GM18511 (cell line): ENCODE measurements around the gene MRPL20.
"Not testable (repeated sequence)": the region's sequence is repeated elsewhere in the genome, so short reads cannot be mapped to it uniquely, and the experiment has no call there.

Source experiments
- ATAC-seq: cut with Tn5 transposase; IDR thresholded peaks from one replicate; pipeline ENCODE4 v1.9.1; 2021; ENCODE audit warnings: mild to moderate bottlenecking, moderate library complexity; ENCODE audit not compliant: unreplicated experiment

MRPL20 gene

GRCh38 chr1:1427106-1427819 lies 20.2 kb upstream of the MRPL20 start:
- no peak for ATAC-seq

GRCh38 chr1:1426496-1427105 lies 19.5 kb upstream of the MRPL20 start:
- ATAC-seq = no peak

GRCh38 chr1:1425753-1426495 lies 18.8 kb upstream of the MRPL20 start:
- no peak for ATAC-seq

- no peak for ATAC-seq
These were observed 18.3 kb upstream of the MRPL20 start for GRCh38 chr1:1425426-1425752.

DNA sequence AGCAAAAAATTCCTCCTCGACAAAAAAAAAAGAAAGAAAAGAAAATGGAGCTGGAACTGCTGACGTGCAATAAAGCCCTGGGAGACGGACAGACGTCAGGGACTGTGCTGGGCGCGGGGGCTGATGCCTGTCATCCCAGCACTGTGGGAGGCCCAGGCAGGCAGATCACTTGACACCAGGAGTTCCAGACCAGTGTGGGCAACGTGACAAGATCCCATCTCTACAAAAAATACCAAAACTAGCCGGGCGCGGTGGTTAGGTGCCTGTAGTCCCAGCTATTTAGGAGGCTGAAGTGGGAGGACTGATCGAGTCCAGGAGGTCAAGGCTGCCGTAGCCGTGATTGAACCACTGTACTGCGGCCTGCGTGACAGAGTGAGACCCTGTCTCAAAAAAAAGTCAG lies 17.6 kb upstream of the MRPL20 start:
- no peak for ATAC-seq

GRCh38 chr1:1423245-1423597 lies 16.1 kb upstream of the MRPL20 start:
- no peak for ATAC-seq

DNA sequence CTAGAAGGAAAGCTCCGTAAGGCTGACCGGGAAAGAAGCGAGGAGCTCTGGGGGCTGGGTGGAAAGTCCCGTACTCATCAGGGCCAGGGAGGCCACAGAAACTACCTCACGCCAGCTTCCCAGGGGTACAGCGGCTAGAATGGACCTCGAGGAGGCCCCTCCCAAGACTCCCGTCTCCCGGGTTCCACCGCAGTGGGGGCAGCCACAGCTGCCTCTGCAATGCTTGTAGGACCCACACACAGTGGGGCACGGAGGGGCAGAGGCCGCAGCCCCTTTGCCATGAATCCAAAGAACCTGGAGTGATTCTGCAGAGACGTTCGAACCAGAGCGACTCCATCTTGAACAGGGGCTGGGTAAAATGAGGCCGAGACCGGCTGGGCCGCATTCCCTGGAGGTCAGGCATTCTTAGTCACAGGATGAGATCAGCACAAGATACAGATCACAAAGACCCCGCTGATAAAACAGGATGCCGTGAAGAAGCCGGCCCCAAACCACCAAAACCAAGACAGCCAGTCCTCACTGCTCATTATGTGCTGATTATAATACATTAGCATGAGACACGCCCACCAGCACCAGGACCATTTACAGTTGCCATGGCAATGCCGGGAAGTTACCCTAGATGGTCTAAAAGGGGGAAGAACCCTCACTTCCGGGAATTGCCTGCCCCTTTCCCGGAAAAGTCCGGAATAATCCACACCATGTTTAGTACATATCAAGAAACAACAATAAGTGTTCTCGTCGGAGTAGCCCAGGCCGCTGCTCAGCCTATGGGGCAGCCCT lies 15.6 kb upstream of the MRPL20 start:
- no peak for ATAC-seq

DNA sequence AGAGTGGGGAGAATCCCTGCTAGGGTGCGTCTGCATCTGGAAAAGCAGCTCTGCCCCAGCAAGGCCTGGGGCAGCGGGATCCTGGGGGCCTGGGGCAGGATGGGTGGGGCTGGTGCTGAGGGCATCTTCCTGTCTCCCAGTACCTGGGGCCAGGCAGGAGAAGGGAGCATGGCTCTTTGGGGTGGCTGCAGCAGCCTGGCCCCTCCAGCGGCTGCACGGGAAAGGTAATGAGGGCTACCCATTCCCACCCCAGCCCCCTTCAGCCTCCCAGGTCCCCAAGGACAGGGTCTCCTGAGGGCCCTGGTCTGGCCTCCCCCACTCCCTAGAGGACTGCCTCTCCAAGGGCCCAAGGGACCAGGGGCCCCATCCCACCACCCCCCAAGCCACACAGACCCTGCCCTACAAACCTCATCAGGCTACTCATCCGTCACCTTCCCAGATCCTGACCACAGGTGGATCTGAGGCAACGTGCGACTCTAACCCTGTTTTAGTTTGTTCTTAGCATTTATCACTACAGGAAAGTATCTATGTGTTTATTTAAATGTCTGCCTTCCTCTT lies 14.9 kb upstream of the MRPL20 start:
- ATAC-seq = no peak

DNA sequence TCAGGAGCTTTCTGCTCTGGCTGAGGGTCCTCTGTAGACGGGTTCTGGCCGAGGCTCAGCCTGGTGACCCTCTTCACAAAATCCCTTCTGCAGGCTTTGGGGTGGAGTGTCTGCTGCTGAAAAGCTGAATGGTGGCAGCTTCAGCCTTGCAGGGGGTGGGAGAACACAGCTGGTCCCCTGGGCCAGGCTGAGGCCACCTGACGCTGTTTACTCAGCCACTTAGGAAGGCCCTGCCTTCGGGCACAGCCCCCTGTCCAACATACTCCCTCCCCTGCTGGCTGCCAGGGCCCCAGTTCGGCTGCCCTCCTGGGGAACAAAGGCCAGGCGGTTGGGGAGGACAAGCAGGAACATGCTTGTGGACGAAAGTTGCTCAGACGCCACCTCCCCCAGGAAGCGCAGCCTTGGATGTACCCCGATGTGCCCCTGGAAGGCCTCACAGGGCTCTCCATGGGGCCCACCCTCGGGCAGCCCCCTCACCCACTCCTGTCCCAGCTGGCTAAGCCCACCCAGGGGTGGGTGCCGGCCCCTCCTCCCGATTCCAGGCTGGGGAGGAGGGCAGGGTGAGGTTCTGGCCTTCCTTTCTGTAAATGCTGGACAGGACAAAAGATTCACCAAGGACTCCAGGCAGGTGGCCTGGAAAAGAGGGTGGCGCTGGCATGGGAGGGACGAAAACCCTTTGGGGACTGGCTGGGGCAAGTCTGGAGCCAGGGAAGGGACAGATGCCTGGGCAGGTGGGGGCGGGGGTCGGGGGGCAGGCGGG lies 14.2 kb upstream of the MRPL20 start, which contains the start of gene ANKRD65:
Gene ANKRD65 (minus strand): TSS at position 130 of the 760 bp plus-strand sequence. CDS start 271 bp downstream, outside the sequence.
- ATAC-seq = no peak

GRCh38 chr1:1420654-1421141 lies 13.6 kb upstream of the MRPL20 start:
- no peak for ATAC-seq

DNA sequence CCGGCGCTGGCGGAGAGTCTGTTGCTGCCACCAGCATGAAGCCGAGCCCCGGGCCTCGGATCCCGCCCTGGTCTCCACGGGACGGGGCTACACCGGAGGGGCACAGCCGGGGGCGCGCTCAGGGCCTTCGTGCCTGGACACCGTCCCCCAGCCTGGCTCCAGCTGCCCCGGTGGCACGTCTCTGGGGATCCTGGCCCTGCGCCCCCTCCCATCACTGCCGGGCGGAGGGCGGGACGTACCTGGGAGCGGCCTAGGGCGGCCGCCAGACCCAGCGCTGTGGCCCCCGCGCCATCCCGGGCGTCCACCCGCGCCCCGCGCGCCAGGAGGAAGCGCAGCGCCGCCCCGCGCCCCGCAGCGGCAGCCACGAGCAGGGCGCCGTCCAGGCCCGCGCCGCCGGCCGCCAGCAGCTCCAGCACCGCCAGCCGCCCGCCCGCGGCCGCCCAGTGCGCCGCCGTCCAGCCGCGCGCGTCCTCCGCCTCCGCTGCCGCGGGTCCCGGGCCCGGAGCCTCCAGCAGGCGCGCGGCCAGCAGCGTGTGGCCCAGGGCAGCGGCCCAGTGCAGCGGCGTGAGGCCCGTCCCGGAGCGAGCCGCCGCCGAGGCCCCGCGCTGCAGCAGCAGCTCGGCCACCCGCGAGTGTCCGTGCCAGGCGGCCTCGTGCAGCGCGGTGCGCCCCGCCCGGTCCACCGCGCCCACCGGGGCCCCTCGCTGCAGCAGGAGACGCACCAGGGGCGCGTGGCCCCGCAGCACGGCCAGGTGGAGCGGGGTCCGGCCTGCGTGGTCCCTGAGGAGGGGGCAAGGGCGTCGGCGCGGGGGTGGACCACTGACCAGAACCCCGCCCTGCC lies 12.9 kb upstream of the MRPL20 start:
- no peak for ATAC-seq

GRCh38 chr1:1419363-1419812 lies 12.3 kb upstream of the MRPL20 start:
- no peak for ATAC-seq

DNA sequence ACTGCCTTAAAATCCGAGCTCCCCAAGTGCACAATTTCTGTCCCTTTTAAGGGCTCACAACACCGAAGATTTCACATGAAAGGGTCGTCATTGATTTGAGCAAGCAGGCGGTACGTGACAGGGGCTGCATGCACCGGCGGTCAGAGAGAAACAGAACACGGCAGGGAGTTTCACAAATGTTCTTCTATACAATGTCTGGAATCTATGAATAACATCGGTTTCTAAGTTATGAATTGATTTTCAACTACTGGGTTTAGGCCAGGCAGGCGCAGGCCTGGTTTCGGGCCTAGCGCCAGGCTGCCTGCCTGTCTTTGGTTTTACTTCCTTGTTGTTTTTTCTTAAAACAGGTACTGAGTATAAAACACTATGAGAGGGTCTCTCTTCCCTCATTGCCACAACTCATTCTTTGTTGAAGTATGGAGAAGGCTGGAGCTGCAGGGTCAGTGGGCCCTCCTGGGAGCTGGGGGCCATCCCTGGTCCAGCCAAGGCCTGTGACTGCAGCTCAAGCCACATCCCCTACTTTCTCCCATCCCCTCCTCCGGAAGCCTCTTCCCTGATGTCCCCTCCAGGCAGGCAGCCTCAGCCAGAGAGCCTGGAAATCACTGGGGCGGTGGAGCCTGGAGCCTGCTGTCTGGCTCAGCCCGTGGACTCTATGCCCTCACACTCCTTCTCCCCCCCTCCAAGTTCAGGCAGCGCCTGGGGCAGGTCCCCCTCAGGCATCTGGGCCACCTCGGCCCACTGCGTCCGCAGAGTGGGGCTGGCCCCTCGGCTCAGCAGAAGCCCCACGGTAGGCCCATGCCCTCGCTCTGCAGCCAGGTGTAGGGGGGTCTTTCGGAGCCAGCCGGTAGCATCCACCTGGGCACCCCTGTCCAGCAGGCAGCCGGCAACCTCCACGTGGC lies 11.6 kb upstream of the MRPL20 start:
- no peak for ATAC-seq

GRCh38 chr1:1417825-1418463 lies 10.9 kb upstream of the MRPL20 start:
- ATAC-seq = not testable (repeated sequence)

DNA sequence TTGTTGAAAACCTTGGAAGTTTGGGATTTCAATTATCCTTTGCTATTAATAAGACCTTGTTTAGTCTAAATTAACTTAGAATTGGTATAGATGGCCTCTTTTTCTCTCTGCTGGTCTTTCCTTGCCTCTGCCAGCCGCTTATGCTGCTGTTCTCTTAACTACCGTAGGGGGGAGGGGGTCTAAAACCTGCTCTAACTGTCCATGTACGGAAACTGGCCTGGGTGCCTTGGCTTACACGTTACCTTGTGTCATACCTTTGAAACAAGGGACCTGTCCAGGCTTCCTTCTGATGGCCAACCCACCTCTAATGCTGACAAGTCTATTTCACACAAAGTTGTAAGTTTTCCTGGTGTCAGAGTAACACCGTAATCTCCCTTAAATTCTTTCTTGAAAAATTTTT lies 10.3 kb upstream of the MRPL20 start:
- ATAC-seq = not testable (repeated sequence)

DNA sequence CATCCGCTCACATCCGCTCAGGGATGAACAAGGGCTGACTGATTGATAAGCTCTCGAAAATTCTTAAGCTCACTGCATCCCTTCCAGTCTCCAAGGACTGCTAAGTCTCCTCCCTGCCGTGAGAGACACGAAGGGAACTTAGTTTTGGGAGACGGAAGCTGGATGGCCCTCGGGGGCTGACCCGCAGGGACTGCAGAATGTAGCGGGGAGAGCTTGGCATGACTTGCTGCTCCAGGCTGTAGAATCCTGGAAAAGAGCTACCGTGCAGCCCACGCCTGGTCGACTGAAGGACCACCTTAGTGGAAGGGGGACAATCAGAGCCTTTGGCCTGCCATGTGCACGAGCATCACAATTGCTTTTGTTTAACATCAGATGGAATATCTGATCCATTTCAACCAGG lies 8.7 kb upstream of the MRPL20 start:
- ATAC-seq = no peak

- ATAC-seq = not testable (repeated sequence)
These were observed 5.3 kb upstream of the MRPL20 start for GRCh38 chr1:1412311-1412902.
